C4-2B (cell line): ENCODE data around the gene ETV6.

Source experiments
- CTCF ChIP-seq: fragments of 450-650 bp; conservative IDR thresholded peaks from 2 replicates; pipeline ENCODE4 v1.5.1; 2017; ENCODE audit warnings: mild to moderate bottlenecking
- ZFX ChIP-seq: fragments of 450-650 bp; IDR thresholded peaks from 2 replicates; pipeline ENCODE4 v1.6.1; 2017

GRCh38 chr12:11882301-11883019 lies 233.0 kb downstream of the ETV6 start:
- TF ChIP-seq CTCF (no peak), ZFX (no peak)
